Body of pancreas (tissue), 4 donors: ENCODE measurements around the gene B3GNT4.

Experiments used
- POLR2A ChIP-seq, 3 donors: fragments of 450-650 bp; IDR thresholded peaks; one replicate each; pipeline ENCODE4 v1.6.1; 2016; ENCODE audit warnings: antibody characterized with exemption in 3 of 3, mild to moderate bottlenecking in 2 of 3
- TF ChIP-seq, protein P1 (sequence below), 7 experiments: fragments of 450-650 bp in 4 of 7; fragments of 200-600 bp in 3 of 7; sonication (generic) in 3 of 7; IDR thresholded peaks; one replicate each; pipeline ENCODE4 v1.5.1; 2016 to 2019; ENCODE audit warnings: antibody characterized with exemption in 7 of 7

- TF ChIP-seq, protein P1, sequence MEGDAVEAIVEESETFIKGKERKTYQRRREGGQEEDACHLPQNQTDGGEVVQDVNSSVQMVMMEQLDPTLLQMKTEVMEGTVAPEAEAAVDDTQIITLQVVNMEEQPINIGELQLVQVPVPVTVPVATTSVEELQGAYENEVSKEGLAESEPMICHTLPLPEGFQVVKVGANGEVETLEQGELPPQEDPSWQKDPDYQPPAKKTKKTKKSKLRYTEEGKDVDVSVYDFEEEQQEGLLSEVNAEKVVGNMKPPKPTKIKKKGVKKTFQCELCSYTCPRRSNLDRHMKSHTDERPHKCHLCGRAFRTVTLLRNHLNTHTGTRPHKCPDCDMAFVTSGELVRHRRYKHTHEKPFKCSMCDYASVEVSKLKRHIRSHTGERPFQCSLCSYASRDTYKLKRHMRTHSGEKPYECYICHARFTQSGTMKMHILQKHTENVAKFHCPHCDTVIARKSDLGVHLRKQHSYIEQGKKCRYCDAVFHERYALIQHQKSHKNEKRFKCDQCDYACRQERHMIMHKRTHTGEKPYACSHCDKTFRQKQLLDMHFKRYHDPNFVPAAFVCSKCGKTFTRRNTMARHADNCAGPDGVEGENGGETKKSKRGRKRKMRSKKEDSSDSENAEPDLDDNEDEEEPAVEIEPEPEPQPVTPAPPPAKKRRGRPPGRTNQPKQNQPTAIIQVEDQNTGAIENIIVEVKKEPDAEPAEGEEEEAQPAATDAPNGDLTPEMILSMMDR (IDR thresholded peaks at IDR 0.05), result no peak
- TF ChIP-seq POLR2A (IDR thresholded peaks at IDR 0.05), result no peak
Observed at GRCh38 chr12:122204167-122205052, 901 bp downstream of the B3GNT4 start.
